SK-N-SH (cell line): Measurements from ENCODE around the gene C1QTNF5. TPM values are rescaled to one million over a fixed set of nuclear protein-coding genes. Genes with fewer than 3 reads are reported as not detected.

Experiments used
- CTCF ChIA-PET: fragments of 300-600, 350-600 bp; formaldehyde crosslinking; extraction: SDS; loops from one replicate; lab custom pipeline; 2021; lab: Yijun Ruan, JAX
- POLR2A ChIA-PET: fragments of 350-600 bp; sonication (Branson Sonifier 250); formaldehyde crosslinking; extraction: SDS; loops from one replicate; lab custom pipeline; 2020; ENCODE audit warnings: antibody characterized with exemption, inconsistent platforms; lab: Yijun Ruan, JAX
- DNase-seq: peaks from one replicate; pipeline ENCODE4 v3.0.0; 2012
- H2AFZ ChIP-seq: fragments of 200-600 bp; sonication (generic); 2 replicates; pipeline ENCODE4 v1.8.1; 2016; ENCODE audit warnings: antibody characterized with exemption, mild to moderate bottlenecking, low read depth
- H3F3A ChIP-seq: fragments of 200-600 bp; sonication (generic); replicated peaks from 2 replicates; pipeline ENCODE3; 2016; ENCODE audit warnings: antibody characterized with exemption, mild to moderate bottlenecking; ENCODE audit not compliant: insufficient read depth
- H3K27ac ChIP-seq, 2 experiments: fragments of 200-500 bp in 1 of 2; fragments of 200-600 bp in 1 of 2; sonication (Bioruptor generic) in 1 of 2; sonication (generic), shearing (Covaris generic) in 1 of 2; 2 replicates each; pipeline versions ENCODE4 v1.5.1 to v1.6.1; 2014 to 2016; ENCODE audit warnings: low read depth in 2 of 2, inconsistent platforms in 1 of 2, low read length in 1 of 2, mild to moderate bottlenecking in 1 of 2, mixed read lengths in 1 of 2
- H3K27me3 ChIP-seq: fragments of 200-600 bp; sonication (generic), shearing (Covaris generic); 2 replicates; pipeline ENCODE4 v1.6.1; 2016; ENCODE audit warnings: mixed run types; ENCODE audit not compliant: insufficient read depth
- H3K36me3 ChIP-seq, 2 experiments: fragments of 200-500 bp in 1 of 2; fragments of 200-600 bp in 1 of 2; sonication (Bioruptor generic) in 1 of 2; sonication (generic) in 1 of 2; replicated peaks in 1 of 2; 2 replicates each; pipeline versions ENCODE3 to v1.5.1; 2014 to 2016; ENCODE audit warnings: low read length in 1 of 2, mild to moderate bottlenecking in 1 of 2; ENCODE audit not compliant: insufficient read depth in 2 of 2, control insufficient read depth in 1 of 2
- H3K4me1 ChIP-seq, 2 experiments: fragments of 200-500 bp in 1 of 2; fragments of 200-600 bp in 1 of 2; sonication (Bioruptor generic) in 1 of 2; sonication (generic), shearing (Covaris generic) in 1 of 2; 2 replicates each; pipeline versions ENCODE4 v1.5.1 to v1.6.1; 2014 to 2016; ENCODE audit warnings: low read depth in 1 of 2, low read length in 1 of 2, mixed run types in 1 of 2; ENCODE audit not compliant: insufficient read depth in 2 of 2, control insufficient read depth in 1 of 2
- H3K4me2 ChIP-seq: fragments of 200-600 bp; sonication (generic), shearing (Covaris generic); 2 replicates; pipeline ENCODE4 v1.6.1; 2017; ENCODE audit warnings: mixed run types
- H3K4me3 ChIP-seq, 2 experiments: fragments of 200-500 bp in 1 of 2; fragments of 200-600 bp in 1 of 2; sonication (Bioruptor generic) in 1 of 2; sonication (generic), shearing (Covaris generic) in 1 of 2; 2 replicates each; pipeline versions ENCODE4 v1.5.1 to v1.8.1; 2014 to 2016; ENCODE audit warnings: low read depth in 2 of 2, inconsistent platforms in 1 of 2, low read length in 1 of 2, mild to moderate bottlenecking in 1 of 2, mixed read lengths in 1 of 2, moderate library complexity in 1 of 2
- H3K79me2 ChIP-seq: fragments of 200-600 bp; sonication (generic); 2 replicates; pipeline ENCODE4 v1.8.1; 2017; ENCODE audit warnings: mild to moderate bottlenecking; ENCODE audit not compliant: insufficient read depth
- H3K9ac ChIP-seq: fragments of 200-600 bp; sonication (generic); 2 replicates; pipeline ENCODE4 v1.6.1; 2017; ENCODE audit warnings: mixed run types
- H3K9me2 ChIP-seq: fragments of 200-600 bp; sonication (generic); 2 replicates; pipeline ENCODE4 v1.6.1; 2017; ENCODE audit warnings: mixed run types
- H3K9me3 ChIP-seq: fragments of 200-600 bp; sonication (generic); 2 replicates; pipeline ENCODE4 v1.6.1; 2017; ENCODE audit warnings: mixed run types, mild to moderate bottlenecking, moderate library complexity
- H4K20me1 ChIP-seq: fragments of 200-600 bp; sonication (generic); 2 replicates; pipeline ENCODE4 v1.6.1; 2017; ENCODE audit warnings: mild to moderate bottlenecking, mixed run types; ENCODE audit not compliant: insufficient read depth
- ELF1 ChIP-seq: IDR thresholded peaks from 2 replicates; pipeline ENCODE4 v1.4.0; 2012
- FOXJ3 ChIP-seq: sonication (generic); formaldehyde crosslinking; IDR thresholded peaks from 2 replicates; pipeline ENCODE4 v1.5.1; 2020; ENCODE audit warnings: mild to moderate bottlenecking, missing genetic modification reagents
- FOXM1 ChIP-seq: IDR thresholded peaks from 2 replicates; pipeline ENCODE4 v1.4.0; 2012; ENCODE audit warnings: low read depth, mild to moderate bottlenecking
- GATA2 ChIP-seq: sonication (generic); formaldehyde crosslinking; IDR thresholded peaks from 2 replicates; pipeline ENCODE4 v1.5.0; 2020; ENCODE audit warnings: mild to moderate bottlenecking, missing genetic modification reagents
- MEF2A ChIP-seq: IDR thresholded peaks from 2 replicates; pipeline ENCODE4 v1.4.0; 2012; ENCODE audit warnings: low read depth, borderline replicate concordance
- MXI1 ChIP-seq: IDR thresholded peaks from 2 replicates; pipeline ENCODE4 v1.6.1; 2012; ENCODE audit warnings: mild to moderate bottlenecking, low read depth, low read length, improper control_type of control experiment
- NFIC ChIP-seq: IDR thresholded peaks from 2 replicates; pipeline ENCODE4 v1.4.0; 2012; ENCODE audit warnings: borderline replicate concordance
- POLR2AphosphoS5 ChIP-seq: IDR thresholded peaks from 2 replicates; pipeline ENCODE4 v1.6.1; 2012; ENCODE audit warnings: low read depth, low read length
- RCOR1 ChIP-seq: fragments of 150-350 bp; IDR thresholded peaks from 2 replicates; pipeline ENCODE4 v1.6.1; 2017; ENCODE audit warnings: antibody characterized with exemption, low read length
- RFX5 ChIP-seq: IDR thresholded peaks from 2 replicates; pipeline ENCODE4 v1.6.1; 2012; ENCODE audit warnings: mild to moderate bottlenecking, improper control_type of control experiment, low read length
- SIN3A ChIP-seq: IDR thresholded peaks from 2 replicates; pipeline ENCODE4 v1.6.1; 2012; ENCODE audit warnings: low read depth, mild to moderate bottlenecking, low read length, moderate library complexity, borderline replicate concordance
- SMC3 ChIP-seq: IDR thresholded peaks from 2 replicates; pipeline ENCODE4 v1.6.1; 2012; ENCODE audit warnings: low read depth, low read length, improper control_type of control experiment
- WGBS: methylation state at CpG from one replicate; pipeline ENCODE4 v1.1.6; 2017; ENCODE audit warnings: low lambda C conversion rate; 5-methylcytosine and 5-hydroxymethylcytosine counted together
- polyA plus RNA-seq, 3 experiments: library from polyadenylated mRNA; depleted of rRNA; stranded (reverse); fragments of >200 nt; gene quantifications; 2 replicates each; pipeline ENCODE4 v1.2.3, GENCODE V29; 2012
- TF ChIP-seq, protein P1 (sequence below): IDR thresholded peaks from 2 replicates; pipeline ENCODE4 v1.6.1; 2012; ENCODE audit warnings: mild to moderate bottlenecking, low read depth, low read length, moderate library complexity
- TF ChIP-seq, protein P2 (sequence below): IDR thresholded peaks from 2 replicates; pipeline ENCODE4; 2012
- TF ChIP-seq, protein P3 (sequence below): fragments of 150-350 bp; IDR thresholded peaks from 2 replicates; pipeline ENCODE4 v1.6.1; 2016; ENCODE audit warnings: mild to moderate bottlenecking, low read depth, low read length
- TF ChIP-seq, protein P4 (sequence below): IDR thresholded peaks from 2 replicates; pipeline ENCODE4 v1.4.0; 2012; ENCODE audit warnings: low read depth, borderline replicate concordance
- TF ChIP-seq, protein P5 (sequence below): fragments of 200-600 bp; sonication (generic); IDR thresholded peaks from 2 replicates; pipeline ENCODE4 v1.6.1; 2017; ENCODE audit warnings: antibody characterized with exemption, mild to moderate bottlenecking, moderate library complexity

The C1QTNF5 gene
- polyA plus RNA-seq, 1 of the 3 experiments (the other 2 are of a cell fraction): 0.71 TPM

DNA sequence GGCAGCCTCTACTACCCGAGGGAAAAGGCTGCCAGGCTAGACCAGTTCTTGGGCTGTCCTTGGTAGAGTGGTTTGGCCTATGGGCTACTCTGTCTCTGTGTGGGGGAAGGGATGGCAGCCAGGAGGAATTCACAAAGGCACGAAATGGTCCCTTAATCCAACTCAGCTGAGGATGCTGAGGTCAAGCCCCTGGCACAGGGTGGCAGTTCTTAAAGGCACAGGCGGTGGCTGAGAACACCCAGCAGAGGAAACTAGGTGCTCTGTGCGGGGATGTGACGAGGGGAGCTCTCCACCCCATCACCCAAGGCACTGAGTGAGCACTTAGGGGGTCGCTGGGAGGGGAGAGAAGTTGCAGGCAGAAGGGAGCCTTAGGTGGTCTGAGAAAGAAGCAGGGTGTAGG is 5.9 kb upstream of the C1QTNF5 start, which contains the start of gene MFRP (continued):
- TF ChIP-seq, protein P1, sequence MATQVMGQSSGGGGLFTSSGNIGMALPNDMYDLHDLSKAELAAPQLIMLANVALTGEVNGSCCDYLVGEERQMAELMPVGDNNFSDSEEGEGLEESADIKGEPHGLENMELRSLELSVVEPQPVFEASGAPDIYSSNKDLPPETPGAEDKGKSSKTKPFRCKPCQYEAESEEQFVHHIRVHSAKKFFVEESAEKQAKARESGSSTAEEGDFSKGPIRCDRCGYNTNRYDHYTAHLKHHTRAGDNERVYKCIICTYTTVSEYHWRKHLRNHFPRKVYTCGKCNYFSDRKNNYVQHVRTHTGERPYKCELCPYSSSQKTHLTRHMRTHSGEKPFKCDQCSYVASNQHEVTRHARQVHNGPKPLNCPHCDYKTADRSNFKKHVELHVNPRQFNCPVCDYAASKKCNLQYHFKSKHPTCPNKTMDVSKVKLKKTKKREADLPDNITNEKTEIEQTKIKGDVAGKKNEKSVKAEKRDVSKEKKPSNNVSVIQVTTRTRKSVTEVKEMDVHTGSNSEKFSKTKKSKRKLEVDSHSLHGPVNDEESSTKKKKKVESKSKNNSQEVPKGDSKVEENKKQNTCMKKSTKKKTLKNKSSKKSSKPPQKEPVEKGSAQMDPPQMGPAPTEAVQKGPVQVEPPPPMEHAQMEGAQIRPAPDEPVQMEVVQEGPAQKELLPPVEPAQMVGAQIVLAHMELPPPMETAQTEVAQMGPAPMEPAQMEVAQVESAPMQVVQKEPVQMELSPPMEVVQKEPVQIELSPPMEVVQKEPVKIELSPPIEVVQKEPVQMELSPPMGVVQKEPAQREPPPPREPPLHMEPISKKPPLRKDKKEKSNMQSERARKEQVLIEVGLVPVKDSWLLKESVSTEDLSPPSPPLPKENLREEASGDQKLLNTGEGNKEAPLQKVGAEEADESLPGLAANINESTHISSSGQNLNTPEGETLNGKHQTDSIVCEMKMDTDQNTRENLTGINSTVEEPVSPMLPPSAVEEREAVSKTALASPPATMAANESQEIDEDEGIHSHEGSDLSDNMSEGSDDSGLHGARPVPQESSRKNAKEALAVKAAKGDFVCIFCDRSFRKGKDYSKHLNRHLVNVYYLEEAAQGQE: no peak
- no peak for TF ChIP-seq NFIC
- TF ChIP-seq, all 33 proteins: peak for 0

DNA sequence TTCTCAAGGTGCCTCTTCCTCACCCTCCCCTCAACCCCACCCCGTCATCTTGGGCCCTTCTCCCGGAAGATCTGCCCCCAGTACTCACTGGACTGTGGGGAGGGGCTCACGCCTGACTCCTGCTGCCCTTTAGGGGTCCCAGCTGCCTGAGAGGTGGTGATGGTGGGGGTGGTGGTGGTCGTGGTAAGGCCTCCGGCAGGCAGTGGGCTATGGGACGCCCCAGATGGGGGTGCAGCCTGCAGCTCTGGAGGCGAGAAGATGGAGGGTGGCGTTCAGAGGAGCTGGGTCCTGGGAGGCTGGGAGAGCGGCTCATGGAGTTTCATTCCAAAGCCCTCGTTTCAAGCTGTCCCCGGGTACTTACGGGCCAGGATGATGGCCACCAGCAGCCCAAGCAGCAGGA is 5.0 kb upstream of the C1QTNF5 start:
- no peaks in the 10 kb centered on the region for H3F3A ChIP-seq
- H3K4me2 ChIP-seq: no peak overlapping the region
- H2AFZ ChIP-seq: no peak overlapping the region
- H3K36me3 ChIP-seq: no peaks in the 10 kb centered on the region
- H3K27me3 ChIP-seq: no peaks in the 10 kb centered on the region; the same call in 1 of the 2 replicates
- H3K27ac ChIP-seq: no peak overlapping the region
- H3K4me3 ChIP-seq: no peak overlapping the region
- no peaks in the 10 kb centered on the region for H3K79me2 ChIP-seq
- no peaks in the 10 kb centered on the region for H3K9me2 ChIP-seq
- no peak for DNase-seq
- POLR2A ChIA-PET: no interaction called here
- 79% methylated on average over 10 of the region's 12 CpGs for WGBS
- CTCF ChIA-PET: interaction anchor here (0.5 to 11.0 kb wide), 4 partner anchors 11 to 188 kb away, joined by 3 to 90 read pairs (median 46); no protein-coding TSS in a partner anchor
- H3K9me3 ChIP-seq: no peaks in the 10 kb centered on the region
- no peaks in the 10 kb centered on the region for H4K20me1 ChIP-seq
- TF ChIP-seq RCOR1: no peak
- TF ChIP-seq ELF1: no peak
- TF ChIP-seq, protein P2, sequence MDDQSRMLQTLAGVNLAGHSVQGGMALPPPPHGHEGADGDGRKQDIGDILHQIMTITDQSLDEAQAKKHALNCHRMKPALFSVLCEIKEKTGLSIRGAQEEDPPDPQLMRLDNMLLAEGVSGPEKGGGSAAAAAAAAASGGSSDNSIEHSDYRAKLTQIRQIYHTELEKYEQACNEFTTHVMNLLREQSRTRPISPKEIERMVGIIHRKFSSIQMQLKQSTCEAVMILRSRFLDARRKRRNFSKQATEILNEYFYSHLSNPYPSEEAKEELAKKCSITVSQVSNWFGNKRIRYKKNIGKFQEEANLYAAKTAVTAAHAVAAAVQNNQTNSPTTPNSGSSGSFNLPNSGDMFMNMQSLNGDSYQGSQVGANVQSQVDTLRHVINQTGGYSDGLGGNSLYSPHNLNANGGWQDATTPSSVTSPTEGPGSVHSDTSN: no peak
- TF ChIP-seq, protein P1: no peak
- no peak for TF ChIP-seq MXI1
- no peak for TF ChIP-seq POLR2AphosphoS5
- no peak for TF ChIP-seq GATA2 (CRISPR knock-in tag)
- no peak for TF ChIP-seq FOXJ3
- TF ChIP-seq, protein P3, sequence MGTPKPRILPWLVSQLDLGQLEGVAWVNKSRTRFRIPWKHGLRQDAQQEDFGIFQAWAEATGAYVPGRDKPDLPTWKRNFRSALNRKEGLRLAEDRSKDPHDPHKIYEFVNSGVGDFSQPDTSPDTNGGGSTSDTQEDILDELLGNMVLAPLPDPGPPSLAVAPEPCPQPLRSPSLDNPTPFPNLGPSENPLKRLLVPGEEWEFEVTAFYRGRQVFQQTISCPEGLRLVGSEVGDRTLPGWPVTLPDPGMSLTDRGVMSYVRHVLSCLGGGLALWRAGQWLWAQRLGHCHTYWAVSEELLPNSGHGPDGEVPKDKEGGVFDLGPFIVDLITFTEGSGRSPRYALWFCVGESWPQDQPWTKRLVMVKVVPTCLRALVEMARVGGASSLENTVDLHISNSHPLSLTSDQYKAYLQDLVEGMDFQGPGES: no peak
- TF ChIP-seq, protein P4, sequence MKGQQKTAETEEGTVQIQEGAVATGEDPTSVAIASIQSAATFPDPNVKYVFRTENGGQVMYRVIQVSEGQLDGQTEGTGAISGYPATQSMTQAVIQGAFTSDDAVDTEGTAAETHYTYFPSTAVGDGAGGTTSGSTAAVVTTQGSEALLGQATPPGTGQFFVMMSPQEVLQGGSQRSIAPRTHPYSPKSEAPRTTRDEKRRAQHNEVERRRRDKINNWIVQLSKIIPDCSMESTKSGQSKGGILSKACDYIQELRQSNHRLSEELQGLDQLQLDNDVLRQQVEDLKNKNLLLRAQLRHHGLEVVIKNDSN: no peak
- no peak for TF ChIP-seq SMC3
- TF ChIP-seq, protein P5, sequence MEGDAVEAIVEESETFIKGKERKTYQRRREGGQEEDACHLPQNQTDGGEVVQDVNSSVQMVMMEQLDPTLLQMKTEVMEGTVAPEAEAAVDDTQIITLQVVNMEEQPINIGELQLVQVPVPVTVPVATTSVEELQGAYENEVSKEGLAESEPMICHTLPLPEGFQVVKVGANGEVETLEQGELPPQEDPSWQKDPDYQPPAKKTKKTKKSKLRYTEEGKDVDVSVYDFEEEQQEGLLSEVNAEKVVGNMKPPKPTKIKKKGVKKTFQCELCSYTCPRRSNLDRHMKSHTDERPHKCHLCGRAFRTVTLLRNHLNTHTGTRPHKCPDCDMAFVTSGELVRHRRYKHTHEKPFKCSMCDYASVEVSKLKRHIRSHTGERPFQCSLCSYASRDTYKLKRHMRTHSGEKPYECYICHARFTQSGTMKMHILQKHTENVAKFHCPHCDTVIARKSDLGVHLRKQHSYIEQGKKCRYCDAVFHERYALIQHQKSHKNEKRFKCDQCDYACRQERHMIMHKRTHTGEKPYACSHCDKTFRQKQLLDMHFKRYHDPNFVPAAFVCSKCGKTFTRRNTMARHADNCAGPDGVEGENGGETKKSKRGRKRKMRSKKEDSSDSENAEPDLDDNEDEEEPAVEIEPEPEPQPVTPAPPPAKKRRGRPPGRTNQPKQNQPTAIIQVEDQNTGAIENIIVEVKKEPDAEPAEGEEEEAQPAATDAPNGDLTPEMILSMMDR: no peak
- no peak for TF ChIP-seq MEF2A
- TF ChIP-seq SIN3A: no peak
- TF ChIP-seq FOXM1: no peak
- no peak for TF ChIP-seq RFX5
- no peak overlapping the region for H3K9ac ChIP-seq
- H3K4me1 ChIP-seq: peaks cover 0 to 7% of the 10 kb centered on the region in 2 experiments; a peak in 1 of 4 replicates
